HG03135 (cell line): Measurements from ENCODE around the gene SMU1.

ENCODE experiments used
- ATAC-seq: cut with Tn5 transposase; IDR thresholded peaks from one replicate; pipeline ENCODE4 v1.9.1; 2021; ENCODE audit warnings: mild to moderate bottlenecking, moderate library complexity; ENCODE audit not compliant: unreplicated experiment

SMU1 gene

GRCh38 chr9:33076046-33077004, at the start of gene SMU1:
Gene SMU1 (minus strand): TSS chr9:33076674. CDS start chr9:33076608, 66 bp downstream.
- peak; percentile 98 for ATAC-seq

GRCh38 chr9:33125461-33125860, 49.0 kb upstream of the SMU1 start:
- no peak for ATAC-seq

- peak; percentile 33 for ATAC-seq
These were observed 48.4 kb upstream of the SMU1 start for GRCh38 chr9:33124751-33125381.

GRCh38 chr9:33124046-33124445, 47.6 kb upstream of the SMU1 start:
- ATAC-seq = no peak

- no peak for ATAC-seq
These were observed 47.0 kb upstream of the SMU1 start for GRCh38 chr9:33123407-33124031.

- no peak for ATAC-seq
These were observed 44.1 kb upstream of the SMU1 start for GRCh38 chr9:33120620-33121019.

- ATAC-seq = no peak
These were observed 41.3 kb upstream of the SMU1 start for GRCh38 chr9:33117796-33118195.

GRCh38 chr9:33117306-33117705, 40.8 kb upstream of the SMU1 start:
- ATAC-seq = no peak

GRCh38 chr9:33116860-33117259, 40.4 kb upstream of the SMU1 start:
- ATAC-seq = no peak

- ATAC-seq = no peak
These were observed 38.3 kb upstream of the SMU1 start for GRCh38 chr9:33114746-33115145.

- no peak for ATAC-seq
These were observed 37.5 kb upstream of the SMU1 start for GRCh38 chr9:33113799-33114547.

- no peak for ATAC-seq
These were observed 35.6 kb upstream of the SMU1 start for GRCh38 chr9:33112094-33112493.

GRCh38 chr9:33111631-33112030, 35.2 kb upstream of the SMU1 start:
- no peak for ATAC-seq

- ATAC-seq = no peak
These were observed 34.2 kb upstream of the SMU1 start for GRCh38 chr9:33110686-33111085.

- no peak for ATAC-seq
These were observed 33.5 kb upstream of the SMU1 start for GRCh38 chr9:33109850-33110595.

GRCh38 chr9:33109097-33109496, 32.6 kb upstream of the SMU1 start:
- no peak for ATAC-seq

- no peak for ATAC-seq
These were observed 32.0 kb upstream of the SMU1 start for GRCh38 chr9:33108472-33108871.

- ATAC-seq = no peak
These were observed 31.3 kb upstream of the SMU1 start for GRCh38 chr9:33107762-33108161.

GRCh38 chr9:33106827-33107621, 30.6 kb upstream of the SMU1 start:
- ATAC-seq = no peak
